K562 (cell line): ENCODE measurements around the gene ZDHHC14. TPM values are rescaled to one million over a fixed set of nuclear protein-coding genes. Genes with fewer than 3 reads are reported as not detected.
A peak's percentile ranks its signal among the peaks of the same experiment; 100 is the strongest.

Source experiments
- ASH1L ChIP-seq: fragments of 450-650 bp; IDR thresholded peaks from 2 replicates; pipeline ENCODE4 v1.6.1; 2018; ENCODE audit warnings: borderline replicate concordance, mild to moderate bottlenecking, low read depth; ENCODE audit not compliant: partially characterized antibody
- CEBPB ChIP-seq: fragments of 450-650 bp; IDR thresholded peaks from 2 replicates; pipeline ENCODE4 v1.6.1; 2016; ENCODE audit warnings: missing genetic modification characterization, missing compliant biosample characterization
- CREB3 ChIP-seq: fragments of 450-650 bp; conservative IDR thresholded peaks from 2 replicates; pipeline ENCODE4 v1.6.1; 2016; ENCODE audit warnings: missing genetic modification characterization, low read depth, mild to moderate bottlenecking, missing compliant biosample characterization, moderate library complexity
- FOSL1 ChIP-seq: fragments of 200-800 bp; sonication (Bioruptor generic); conservative IDR thresholded peaks from 2 replicates; pipeline ENCODE4 v1.6.1; 2016; ENCODE audit warnings: missing genetic modification characterization, missing compliant biosample characterization
- HIVEP1 ChIP-seq: fragments of 250-450 bp; sonication (Bioruptor Pico); IDR thresholded peaks from 2 replicates; pipeline ENCODE4 v1.4.0; 2020; ENCODE audit warnings: mild to moderate bottlenecking
- KDM4B ChIP-seq, 2 experiments: fragments of 450-650 bp in 1 of 2; sonication (generic) in 1 of 2; IDR thresholded peaks; 2 replicates each; pipeline ENCODE4 v1.6.1; 2016 to 2017; ENCODE audit warnings: borderline replicate concordance in 2 of 2, antibody characterized with exemption in 1 of 2, low read depth in 1 of 2, mild to moderate bottlenecking in 1 of 2
- MAFF ChIP-seq: IDR thresholded peaks from 2 replicates; pipeline ENCODE4 v1.6.1; 2012; ENCODE audit warnings: low read length, improper control_type of control experiment
- MAFK ChIP-seq: IDR thresholded peaks from 2 replicates; pipeline ENCODE4 v1.6.1; 2011; ENCODE audit warnings: low read length, improper control_type of control experiment
- SPI1 ChIP-seq: IDR thresholded peaks from 2 replicates; pipeline ENCODE4 v1.6.1; 2011; ENCODE audit warnings: low read depth, low read length, control low read depth, borderline replicate concordance
- TAL1 ChIP-seq: fragments of 450-650 bp; IDR thresholded peaks from 2 replicates; pipeline ENCODE4 v1.6.1; 2016; ENCODE audit warnings: mild to moderate bottlenecking
- ZNF561 ChIP-seq: fragments of 450-650 bp; formaldehyde crosslinking; conservative IDR thresholded peaks from 2 replicates; pipeline ENCODE4 v1.4.0; 2020; ENCODE audit warnings: mild to moderate bottlenecking, moderate library complexity
- ZNF589 ChIP-seq: fragments of 200-800 bp; sonication (Bioruptor generic); IDR thresholded peaks from 2 replicates; pipeline ENCODE4 v1.6.1; 2016; ENCODE audit warnings: low read depth, missing genetic modification characterization, missing compliant biosample characterization
- polyA plus RNA-seq, 8 experiments: library from polyadenylated mRNA; depleted of rRNA in 4 of 8; stranded (reverse) in 5 of 8; unstranded in 3 of 8; fragments of >200 nt; fragmentation: Nextera tagmentation in 2 of 8; fragmentation: Illumina TruSeq in 1 of 8; extraction: Ambion mirVana in 2 of 8; extraction: Trizol in 1 of 8; gene quantifications; 2 replicates each; pipeline versions ENCODE4 v1.2.1 to v1.2.3, GENCODE V29; 2011 to 2014; ENCODE audit warnings: inconsistent platforms in 1 of 8, missing spikeins in 1 of 8
- total RNA-seq, 7 experiments: library from RNA; depleted of rRNA in 6 of 7; stranded (reverse); fragments of >200 nt in 6 of 7; fragmentation: Illumina TruSeq in 2 of 7; extraction: Trizol in 2 of 7; gene quantifications; 2 replicates each; pipeline versions ENCODE4 v1.2.1 to v1.2.3, GENCODE V29; 2011 to 2021; ENCODE audit warnings: low replicate concordance in 1 of 7

The ZDHHC14 gene
- total and polyA plus RNA-seq, 9 of the 15 experiments (the other 6 are each of a cell fraction or from before 2014, with no cell fraction given): 0.92 to 23.1 (median 13.8) TPM

DNA sequence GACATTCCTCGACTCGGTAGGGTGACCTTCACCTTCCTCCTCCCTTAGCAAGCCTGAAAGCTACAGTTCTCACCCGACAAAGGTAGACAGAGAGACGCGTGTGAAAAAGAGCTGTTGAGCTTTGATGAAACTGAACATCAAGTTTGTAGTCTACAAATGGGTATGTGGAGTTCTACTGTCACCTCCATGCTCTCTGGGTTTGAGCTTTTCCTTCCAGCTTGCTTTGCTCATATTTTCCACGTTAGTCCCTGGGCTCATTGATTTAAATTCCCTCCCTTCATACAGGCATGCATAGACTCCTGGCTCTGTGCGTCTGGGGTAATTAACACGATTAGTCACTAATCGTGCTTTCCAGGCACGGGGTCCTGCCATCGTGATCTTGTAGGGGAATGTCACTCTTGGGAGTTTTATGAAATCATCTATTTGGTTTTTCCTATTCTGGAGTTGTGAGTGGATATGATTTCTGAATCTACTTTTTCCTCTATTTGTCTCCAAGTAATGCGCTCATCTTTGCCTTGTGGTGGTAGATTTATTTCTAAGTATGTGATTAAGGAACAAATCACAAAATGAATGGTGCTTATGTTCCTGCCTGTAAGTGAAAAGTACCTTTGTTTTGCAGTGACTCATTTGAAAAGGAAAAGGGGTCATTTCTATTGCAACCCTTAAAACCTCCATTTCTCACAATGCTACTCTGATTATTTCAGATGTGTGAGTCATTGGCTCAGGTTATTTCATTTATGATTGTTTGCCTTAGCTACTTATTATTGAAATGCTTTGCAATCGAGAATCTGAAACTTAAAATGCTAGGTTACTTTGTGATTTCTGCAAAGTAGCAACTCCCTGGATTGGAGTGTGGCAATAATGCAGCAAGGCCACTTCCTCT is 154.6 kb downstream of the ZDHHC14 start (continued):
- TF ChIP-seq MAFK (0 out of 2 replicates have a peak, but pooled peaks have one; percentile 24), CEBPB (tag) (peak; percentile 88), ZNF589 (CRISPR knock-in tag) (0 out of 2 replicates have a peak, but pooled peaks have one; percentile 61), KDM4B (IDR thresholded peaks at IDR 0.05; ENCODE audit: borderline replicate concordance in 2 of 2, low read depth in 1 of 2) (no peak), ASH1L (no peak), FOSL1 (tag) (peak; percentile 59), HIVEP1 (CRISPR knock-in tag) (no peak), MAFF (no peak), CREB3 (tag) (no peak), ZNF561 (CRISPR knock-in tag) (no peak), SPI1 (peak; percentile 97), TAL1 (no peak)
